GM12891 (cell line): ENCODE data around the gene CORO1C.

ENCODE experiments used
- POLR2A ChIP-seq: IDR thresholded peaks from 2 replicates; pipeline ENCODE4 v1.6.1; 2011; ENCODE audit warnings: low read depth, low read length, control low read depth
- TAF1 ChIP-seq: IDR thresholded peaks from 2 replicates; pipeline ENCODE4 v1.6.1; 2011; ENCODE audit warnings: low read depth, low read length, control low read depth

GRCh38 chr12:108770269-108770829 lies 39.0 kb upstream of the CORO1C start:
- no peak for TF ChIP-seq POLR2A
- TF ChIP-seq TAF1, result no peak
